H9 (cell line): ENCODE measurements around the gene EIF3A. TPM values are rescaled to one million over a fixed set of nuclear protein-coding genes. Genes with fewer than 3 reads are reported as not detected.
A peak's percentile ranks its signal among the peaks of the same experiment; 100 is the strongest.

Experiments
- DNase-seq: peaks from one replicate; pipeline ENCODE4 v3.0.0-alpha.2; 2017
- H2AFZ ChIP-seq: one replicate; pipeline ENCODE4 v1.6.1; 2013; ENCODE audit warnings: mild to moderate bottlenecking, low read length, control low read depth, moderate library complexity
- H2AK5ac ChIP-seq: 2 replicates; pipeline ENCODE4 v1.6.1; 2013; ENCODE audit warnings: low read length, control low read depth, mixed read lengths; ENCODE audit not compliant: insufficient read length
- H2BK120ac ChIP-seq: one replicate; pipeline ENCODE4 v1.6.1; 2013; ENCODE audit warnings: low read depth, mild to moderate bottlenecking, low read length, control low read depth, inconsistent platforms; ENCODE audit not compliant: poor library complexity, severe bottlenecking
- H2BK12ac ChIP-seq: 2 replicates; pipeline ENCODE4 v1.6.1; 2013; ENCODE audit warnings: low read length, control low read depth, mixed read lengths, low read depth; ENCODE audit not compliant: insufficient read length
- H2BK15ac ChIP-seq: 2 replicates; pipeline ENCODE4 v1.6.1; 2013; ENCODE audit warnings: low read depth, low read length, control low read depth
- H2BK20ac ChIP-seq: one replicate; pipeline ENCODE4 v1.6.1; 2013; ENCODE audit warnings: low read depth, mild to moderate bottlenecking, low read length, control low read depth, inconsistent platforms; ENCODE audit not compliant: poor library complexity, severe bottlenecking
- H2BK5ac ChIP-seq: 2 replicates; pipeline ENCODE4 v1.6.1; 2013; ENCODE audit warnings: low read length, control low read depth, mixed read lengths; ENCODE audit not compliant: insufficient read length
- H3K14ac ChIP-seq: 2 replicates; pipeline ENCODE4 v1.6.1; 2013; ENCODE audit warnings: low read length, control low read depth; ENCODE audit not compliant: insufficient read depth
- H3K18ac ChIP-seq: 2 replicates; pipeline ENCODE4 v1.6.1; 2013; ENCODE audit warnings: low read depth, mild to moderate bottlenecking, mixed read lengths, low read length, control low read depth; ENCODE audit not compliant: insufficient read length
- H3K23ac ChIP-seq: 2 replicates; pipeline ENCODE4 v1.6.1; 2013; ENCODE audit warnings: low read length, control low read depth, mixed read lengths, low read depth; ENCODE audit not compliant: insufficient read length
- H3K23me2 ChIP-seq: 2 replicates; pipeline ENCODE4 v1.6.1; 2013; ENCODE audit warnings: low read depth, mild to moderate bottlenecking, mixed read lengths, low read length, control low read depth; ENCODE audit not compliant: insufficient read length, poor library complexity, severe bottlenecking
- H3K27ac ChIP-seq: 2 replicates; pipeline ENCODE4 v1.5.1; 2013; ENCODE audit warnings: low read length, control low read depth, mixed read lengths, low read depth; ENCODE audit not compliant: insufficient read length
- H3K27me3 ChIP-seq: 2 replicates; pipeline ENCODE4 v1.6.1; 2013; ENCODE audit warnings: low read length, control low read depth, inconsistent platforms; ENCODE audit not compliant: insufficient read depth
- H3K4ac ChIP-seq: 2 replicates; pipeline ENCODE4 v1.6.1; 2013; ENCODE audit warnings: low read depth, mild to moderate bottlenecking, control low read depth, inconsistent platforms, low read length, moderate library complexity
- H3K4me1 ChIP-seq: 2 replicates; pipeline ENCODE4 v1.6.1; 2013; ENCODE audit warnings: low read length, control low read depth, inconsistent platforms; ENCODE audit not compliant: insufficient read depth
- H3K4me2 ChIP-seq: 2 replicates; pipeline ENCODE4 v1.6.1; 2013; ENCODE audit warnings: low read length, control low read depth, mixed read lengths; ENCODE audit not compliant: insufficient read length, insufficient read depth
- H3K56ac ChIP-seq: 2 replicates; pipeline ENCODE4 v1.6.1; 2013; ENCODE audit warnings: low read depth, mild to moderate bottlenecking, mixed read lengths, low read length, control low read depth; ENCODE audit not compliant: insufficient read length
- H3K79me1 ChIP-seq: 2 replicates; pipeline ENCODE4 v1.6.1; 2013; ENCODE audit warnings: low read depth, mild to moderate bottlenecking, moderate library complexity, low read length, control low read depth, inconsistent platforms; ENCODE audit not compliant: insufficient read depth, poor library complexity, severe bottlenecking
- H3K79me2 ChIP-seq: 2 replicates; pipeline ENCODE4 v1.6.1; 2013; ENCODE audit warnings: low read length, control low read depth, inconsistent platforms; ENCODE audit not compliant: insufficient read depth
- H3K9ac ChIP-seq: 2 replicates; pipeline ENCODE4 v1.6.1; 2013; ENCODE audit warnings: low read length, control low read depth, mixed read lengths; ENCODE audit not compliant: insufficient read length; ENCODE audit errors: extremely low read depth
- H3K9me3 ChIP-seq: one replicate; pipeline ENCODE4 v1.6.1; 2013; ENCODE audit warnings: low read depth, low read length, inconsistent platforms; ENCODE audit not compliant: control insufficient read depth
- H3T11ph ChIP-seq: one replicate; pipeline ENCODE4 v1.6.1; 2013; ENCODE audit warnings: mild to moderate bottlenecking, low read length, control low read depth, inconsistent platforms
- H4K20me1 ChIP-seq: one replicate; pipeline ENCODE4 v1.6.1; 2013; ENCODE audit not compliant: control insufficient read depth, insufficient read length, insufficient read depth
- H4K5ac ChIP-seq: 2 replicates; pipeline ENCODE4 v1.6.1; 2013; ENCODE audit warnings: low read depth, mild to moderate bottlenecking, mixed read lengths, low read length, control low read depth; ENCODE audit not compliant: insufficient read length
- H4K8ac ChIP-seq: replicated peaks from 2 replicates; pipeline ENCODE4 v1.6.1; 2013; ENCODE audit warnings: low read length, control low read depth, mixed read lengths, low read depth; ENCODE audit not compliant: insufficient read length
- H4K91ac ChIP-seq: 2 replicates; pipeline ENCODE4 v1.6.1; 2013; ENCODE audit warnings: low read depth, mild to moderate bottlenecking, moderate library complexity, mixed read lengths, low read length, control low read depth; ENCODE audit not compliant: insufficient read length
- H3K27ac Mint-ChIP-seq, 3 experiments: 2 replicates in 2 of 3; 3 replicates in 1 of 3; pipeline ENCODE4 v1.8.0; 2020 to 2021; ENCODE audit warnings: mixed read lengths in 3 of 3, mild to moderate bottlenecking in 1 of 3, moderate library complexity in 1 of 3
- H3K27me3 Mint-ChIP-seq: 2 replicates; pipeline ENCODE4 v1.8.0; 2021; ENCODE audit warnings: low read depth, mild to moderate bottlenecking, moderate library complexity, mixed read lengths
- H3K36me3 Mint-ChIP-seq, 3 experiments: 2 replicates in 2 of 3; 3 replicates in 1 of 3; pipeline ENCODE4 v1.8.0; 2020 to 2021; ENCODE audit warnings: low read depth in 3 of 3, mixed read lengths in 3 of 3; ENCODE audit not compliant: insufficient read depth in 1 of 3
- H3K4me1 Mint-ChIP-seq, 2 experiments: 2 replicates each; pipeline ENCODE4 v1.8.0; 2020; ENCODE audit warnings: mixed read lengths in 2 of 2
- H3K4me3 Mint-ChIP-seq, 2 experiments: 2 replicates in 1 of 2; 3 replicates in 1 of 2; pipeline ENCODE4 v1.8.0; 2020 to 2021; ENCODE audit warnings: mild to moderate bottlenecking in 2 of 2, mixed read lengths in 2 of 2, moderate library complexity in 1 of 2
- H3K9me3 Mint-ChIP-seq, 2 experiments: 2 replicates in 1 of 2; 3 replicates in 1 of 2; pipeline ENCODE4 v1.8.0; 2020; ENCODE audit warnings: mild to moderate bottlenecking in 2 of 2, mixed read lengths in 2 of 2, moderate library complexity in 1 of 2
- CTCF ChIP-seq: fragments of 200-600 bp; sonication (generic); conservative IDR thresholded peaks from 3 replicates; pipeline ENCODE4 v1.8.0; 2021; ENCODE audit warnings: antibody characterized with exemption, mild to moderate bottlenecking
- WGBS: extraction: QIAGEN DNeasy Blood & Tissue Kit; methylation state at CpG from one replicate; pipeline ENCODE4 v1.1.7; 2013; ENCODE audit warnings: missing lambda C conversion rate, low lambda C conversion rate, mixed read lengths; ENCODE audit not compliant: insufficient read length; ENCODE audit errors: extremely low coverage; 5-methylcytosine and 5-hydroxymethylcytosine counted together
- total RNA-seq: library from RNA; stranded (reverse); gene quantifications from 2 replicates; pipeline ENCODE4 v1.2.1, GENCODE V29; 2021

EIF3A gene
- total RNA-seq, 1 experiment from 2014 or later, result 206 TPM

- H3K36me3 Mint-ChIP-seq, result no peaks in the 10 kb centered on the region
- Histone ChIP-seq H3K9me3 (no peaks in the 10 kb centered on the region), H3K27me3 (no peaks in the 10 kb centered on the region), H2BK15ac (no peak overlapping the region), H3K23me2 (peaks cover 7% of the 10 kb centered on the region), H2BK120ac (no peak overlapping the region), H3K4ac (no peak overlapping the region), H4K8ac (no peak overlapping the region), H2AK5ac (no peak overlapping the region), H3T11ph (no peak overlapping the region), H4K91ac (no peak overlapping the region), H3K79me2 (no peaks in the 10 kb centered on the region), H3K4me1 (peaks cover 5% of the 10 kb centered on the region; the same call in 1 of the 2 replicates), H3K27ac (no peak overlapping the region), H3K18ac (no peak overlapping the region), H3K14ac (no peak overlapping the region), H2BK5ac (no peak overlapping the region), H2BK12ac (no peak overlapping the region), H3K9ac (no peak overlapping the region), H3K56ac (no peak overlapping the region), H2BK20ac (no peak overlapping the region), H3K79me1 (no peaks in the 10 kb centered on the region), H4K5ac (no peak overlapping the region), H3K23ac (no peak overlapping the region), H2AFZ (no peak overlapping the region), H4K20me1 (no peaks in the 10 kb centered on the region), H3K4me2 (no peak overlapping the region)
- no peak for TF ChIP-seq CTCF
- H3K4me3 Mint-ChIP-seq, result peak overlapping the region in 1 of 2 experiments; percentile 9; a peak in 1 of 5 replicates
- no CpG with 5 or more reads among the region's 18 CpGs for WGBS
- no peak for DNase-seq
- H3K9me3 Mint-ChIP-seq, result no peaks in the 10 kb centered on the region
- H3K27ac Mint-ChIP-seq, result no peak overlapping the region; a peak in 1 of 7 replicates
- H3K27me3 Mint-ChIP-seq, result peaks cover 2% of the 10 kb centered on the region; the same call in 1 of the 2 replicates
- peaks cover 24 to 34% of the 10 kb centered on the region in 2 experiments for H3K4me1 Mint-ChIP-seq
Observed at GRCh38 chr10:119026301-119027110, 54.1 kb downstream of the EIF3A start.
